GM12878 (cell line): Measurements from ENCODE around the gene CCDC187. TPM values are rescaled to one million over a fixed set of nuclear protein-coding genes. Genes with fewer than 3 reads are reported as not detected.

Experiments used
- ATAC-seq: fragments of 200-7000 bp; cut with Tn5 transposase; 3 replicates; pipeline ENCODE4 v1.9.1; 2020; ENCODE audit warnings: mild to moderate bottlenecking, moderate library complexity
- BruUV-seq: library from RNA; stranded (reverse); fragments of 400-500 nt; replicated peaks from 2 replicates; lab custom pipeline; 2021; lab: Mats Ljungman, UMichigan
- CTCF ChIA-PET: fragments of 300-600 bp; sonication (Branson Sonifier 250); formaldehyde crosslinking; extraction: SDS; loops from one replicate; lab custom pipeline; 2021; ENCODE audit warnings: inconsistent platforms; lab: Yijun Ruan, JAX
- POLR2A ChIA-PET: fragments of 350-600 bp; formaldehyde crosslinking; extraction: SDS; loops from one replicate; lab custom pipeline; 2021; ENCODE audit warnings: inconsistent platforms; lab: Charles Lee
- RAD21 ChIA-PET: fragments of 300-600 bp; sonication (Branson Sonifier 250); formaldehyde crosslinking; loops from one replicate; lab custom pipeline; 2023; ENCODE audit warnings: antibody characterized with exemption; ENCODE audit not compliant: unreplicated experiment; lab: Charles Lee
- SMC1A ChIA-PET: fragments of 300-600 bp; sonication (Branson Sonifier 250); formaldehyde crosslinking; loops from one replicate; lab custom pipeline; 2023; ENCODE audit not compliant: unreplicated experiment, uncharacterized antibody; lab: Charles Lee
- DNase-seq: peaks from one replicate; pipeline ENCODE4 v3.0.0-alpha.2; 2011; ENCODE audit warnings: low read depth, low spot score
- FAIRE-seq: peaks from 3 replicates; lab custom pipeline; 2011; peaks lifted over from hg19 to GRCh38; lab: Jason Lieb, UNC
- H2AFZ ChIP-seq: 2 replicates; pipeline ENCODE4 v1.6.0; 2011; ENCODE audit warnings: low read depth, low read length, control low read depth; ENCODE audit not compliant: control insufficient read depth
- H3K27ac ChIP-seq: 2 replicates; pipeline ENCODE4 v1.5.1; 2011; ENCODE audit warnings: control low read depth; ENCODE audit not compliant: control insufficient read depth, insufficient read depth
- H3K27me3 ChIP-seq, 2 experiments: replicated peaks in 1 of 2; 2 replicates each; pipeline versions ENCODE4 v1.6.0 to v1.6.1; 2011; ENCODE audit warnings: low read length in 1 of 2; ENCODE audit not compliant: control insufficient read depth in 2 of 2, insufficient read depth in 2 of 2
- H3K36me3 ChIP-seq, 2 experiments: 2 replicates each; pipeline ENCODE4 v1.5.1; 2011; ENCODE audit warnings: low read length in 1 of 2; ENCODE audit not compliant: control insufficient read depth in 2 of 2, insufficient read depth in 2 of 2
- H3K4me1 ChIP-seq: 2 replicates; pipeline ENCODE4 v1.6.1; 2011; ENCODE audit warnings: mild to moderate bottlenecking, low read length, moderate library complexity, mixed read lengths; ENCODE audit not compliant: control insufficient read depth, insufficient read depth
- H3K4me2 ChIP-seq: 2 replicates; pipeline ENCODE4 v1.6.0; 2011; ENCODE audit warnings: control low read depth; ENCODE audit not compliant: control insufficient read depth, insufficient read depth
- H3K4me3 ChIP-seq: fragments of 200-600 bp; sonication (generic); 2 replicates; pipeline ENCODE4 v1.5.1; 2016
- H3K79me2 ChIP-seq: 2 replicates; pipeline ENCODE4 v1.6.0; 2011; ENCODE audit warnings: low read length; ENCODE audit not compliant: control insufficient read depth, insufficient read depth
- H3K9ac ChIP-seq: 2 replicates; pipeline ENCODE4 v1.8.0; 2011; ENCODE audit warnings: low read length, control low read depth, mixed read lengths; ENCODE audit not compliant: control insufficient read depth, insufficient read depth
- H3K9me3 ChIP-seq: replicated peaks from 3 replicates; pipeline ENCODE4 v1.5.1; 2011; ENCODE audit warnings: mild to moderate bottlenecking, low read length; ENCODE audit not compliant: control insufficient read depth, insufficient read depth
- H4K20me1 ChIP-seq: 2 replicates; pipeline ENCODE4 v1.6.0; 2011; ENCODE audit not compliant: control insufficient read depth, insufficient read depth
- BCL3 ChIP-seq: IDR thresholded peaks from 2 replicates; pipeline ENCODE4 v1.6.1; 2011; ENCODE audit warnings: borderline replicate concordance, low read depth, mild to moderate bottlenecking, moderate library complexity, low read length; ENCODE audit not compliant: insufficient read depth, poor library complexity, severe bottlenecking
- HDAC6 ChIP-seq: fragments of 200-600 bp; sonication (generic); IDR thresholded peaks from one replicate; pipeline ENCODE4 v1.8.0; 2017; ENCODE audit warnings: antibody characterized with exemption; ENCODE audit not compliant: unreplicated experiment
- LARP7 ChIP-seq: fragments of 450-650 bp; IDR thresholded peaks from 2 replicates; pipeline ENCODE4 v1.6.1; 2017; ENCODE audit warnings: mild to moderate bottlenecking
- MEF2B ChIP-seq: fragments of 450-650 bp; IDR thresholded peaks from 2 replicates; pipeline ENCODE4 v1.6.1; 2018; ENCODE audit warnings: mild to moderate bottlenecking, moderate library complexity; ENCODE audit not compliant: partially characterized antibody, poor library complexity, severe bottlenecking
- MTA3 ChIP-seq: IDR thresholded peaks from 2 replicates; pipeline ENCODE4 v1.6.1; 2012; ENCODE audit warnings: low read length, inconsistent platforms, borderline replicate concordance
- MYC ChIP-seq: IDR thresholded peaks from 2 replicates; pipeline ENCODE4 v1.6.1; 2011; ENCODE audit warnings: mild to moderate bottlenecking, low read length, moderate library complexity, inconsistent platforms; ENCODE audit not compliant: insufficient read depth, insufficient replicate concordance, insufficient read length, severe bottlenecking
- RAD21 ChIP-seq: IDR thresholded peaks from 2 replicates; pipeline ENCODE4 v1.6.1; 2011; ENCODE audit warnings: mild to moderate bottlenecking, low read depth, low read length, moderate library complexity; ENCODE audit not compliant: insufficient read depth
- REST ChIP-seq: IDR thresholded peaks from 2 replicates; pipeline ENCODE4 v1.6.1; 2012; ENCODE audit warnings: mild to moderate bottlenecking, low read depth, low read length
- SMAD1 ChIP-seq: fragments of 450-650 bp; IDR thresholded peaks from 2 replicates; pipeline ENCODE4 v1.6.1; 2018; ENCODE audit warnings: mild to moderate bottlenecking, low read depth; ENCODE audit not compliant: partially characterized antibody
- SMAD5 ChIP-seq: IDR thresholded peaks from 2 replicates; pipeline ENCODE4 v1.6.1; 2016; ENCODE audit warnings: antibody characterized with exemption, low read depth
- YY1 ChIP-seq: IDR thresholded peaks from 2 replicates; pipeline ENCODE4 v1.6.1; 2011; ENCODE audit warnings: low read depth, mild to moderate bottlenecking, low read length
- WGBS: methylation state at CpG from one replicate; pipeline ENCODE4 v1.1.6; 2016; ENCODE audit warnings: low lambda C conversion rate; ENCODE audit not compliant: insufficient replicate concordance, insufficient coverage; ENCODE audit errors: missing lambda C conversion rate; 5-methylcytosine and 5-hydroxymethylcytosine counted together
- in situ Hi-C: fragments of 300-500 bp; cut with MboI; formaldehyde crosslinking; loops from 9 replicates; pipeline ENCODE4 v1.14.3; 2018; ENCODE audit warnings: mixed read lengths
- intact Hi-C: fragments of 100-400 bp; cut with micrococcal nuclease; formaldehyde crosslinking; loops from one replicate; pipeline ENCODE4 v1.14.2; 2022; ENCODE audit not compliant: unreplicated experiment
- polyA plus RNA-seq, 11 experiments: library from polyadenylated mRNA; depleted of rRNA in 4 of 11; unstranded in 6 of 11; stranded (reverse) in 5 of 11; fragments of >200 nt; fragmentation: Nextera tagmentation in 4 of 11; fragmentation: Illumina TruSeq in 1 of 11; extraction: Ambion mirVana in 4 of 11; extraction: Trizol in 1 of 11; gene quantifications; 1 replicate in 1 of 11; 2 replicates in 10 of 11; pipeline versions ENCODE4 v1.2.1 to v1.2.3, GENCODE V29; 2011 to 2016; ENCODE audit warnings: inconsistent platforms in 2 of 11, missing spikeins in 2 of 11, low read depth in 1 of 11
- total RNA-seq, 4 experiments: library from RNA; depleted of rRNA in 3 of 4; stranded (reverse); fragments of >200 nt in 3 of 4; fragmentation: Illumina TruSeq in 1 of 4; extraction: Trizol in 1 of 4; gene quantifications; 2 replicates each; pipeline versions ENCODE4 v1.2.1 to v1.2.3, GENCODE V29; 2013 to 2021
- TF ChIP-seq, protein P1 (sequence below): IDR thresholded peaks from 2 replicates; pipeline ENCODE4 v1.6.1; 2011; ENCODE audit warnings: borderline replicate concordance, low read depth, mild to moderate bottlenecking, moderate library complexity, mixed read lengths, low read length; ENCODE audit not compliant: insufficient read depth; ENCODE audit errors: extremely low read length
- TF ChIP-seq, protein P2 (sequence below): fragments of 450-650 bp; IDR thresholded peaks from 2 replicates; pipeline ENCODE4 v1.6.1; 2017; ENCODE audit warnings: mild to moderate bottlenecking, low read depth, inconsistent platforms; ENCODE audit not compliant: poor library complexity, severe bottlenecking

The CCDC187 gene
- total and polyA plus RNA-seq, 10 of the 15 experiments (the other 5 are each of a cell fraction or from before 2014, with no cell fraction given) = 0.04 to 0.23 (median 0.04) TPM; not detected in 7

- CTCF ChIA-PET = no interaction called here
- WGBS = 30% methylated on average over 27 of the region's 34 CpGs
- TF ChIP-seq REST (no peak), YY1 (no peak), MEF2B (no peak), MYC (no peak), RAD21 (no peak), SMAD5 (no peak), MTA3 (no peak), LARP7 (no peak), SMAD1 (no peak), HDAC6 (no peak), BCL3 (no peak)
- TF ChIP-seq, protein P1, sequence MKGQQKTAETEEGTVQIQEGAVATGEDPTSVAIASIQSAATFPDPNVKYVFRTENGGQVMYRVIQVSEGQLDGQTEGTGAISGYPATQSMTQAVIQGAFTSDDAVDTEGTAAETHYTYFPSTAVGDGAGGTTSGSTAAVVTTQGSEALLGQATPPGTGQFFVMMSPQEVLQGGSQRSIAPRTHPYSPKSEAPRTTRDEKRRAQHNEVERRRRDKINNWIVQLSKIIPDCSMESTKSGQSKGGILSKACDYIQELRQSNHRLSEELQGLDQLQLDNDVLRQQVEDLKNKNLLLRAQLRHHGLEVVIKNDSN = no peak
- TF ChIP-seq, protein P2, sequence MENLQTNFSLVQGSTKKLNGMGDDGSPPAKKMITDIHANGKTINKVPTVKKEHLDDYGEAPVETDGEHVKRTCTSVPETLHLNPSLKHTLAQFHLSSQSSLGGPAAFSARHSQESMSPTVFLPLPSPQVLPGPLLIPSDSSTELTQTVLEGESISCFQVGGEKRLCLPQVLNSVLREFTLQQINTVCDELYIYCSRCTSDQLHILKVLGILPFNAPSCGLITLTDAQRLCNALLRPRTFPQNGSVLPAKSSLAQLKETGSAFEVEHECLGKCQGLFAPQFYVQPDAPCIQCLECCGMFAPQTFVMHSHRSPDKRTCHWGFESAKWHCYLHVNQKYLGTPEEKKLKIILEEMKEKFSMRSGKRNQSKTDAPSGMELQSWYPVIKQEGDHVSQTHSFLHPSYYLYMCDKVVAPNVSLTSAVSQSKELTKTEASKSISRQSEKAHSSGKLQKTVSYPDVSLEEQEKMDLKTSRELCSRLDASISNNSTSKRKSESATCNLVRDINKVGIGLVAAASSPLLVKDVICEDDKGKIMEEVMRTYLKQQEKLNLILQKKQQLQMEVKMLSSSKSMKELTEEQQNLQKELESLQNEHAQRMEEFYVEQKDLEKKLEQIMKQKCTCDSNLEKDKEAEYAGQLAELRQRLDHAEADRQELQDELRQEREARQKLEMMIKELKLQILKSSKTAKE = no peak
These were observed 43.8 kb upstream of the CCDC187 start for GRCh38 chr9:136347472-136348256.

More at GRCh38 chr9:136347472-136348256, 43.8 kb upstream of the CCDC187 start:
- BruUV-seq = no TSS peak
- Histone ChIP-seq H3K4me2 (no peak overlapping the region), H4K20me1 (no peaks in the 10 kb centered on the region), H3K9ac (no peak overlapping the region), H3K4me1 (no peaks in the 10 kb centered on the region), H2AFZ (no peak overlapping the region), H3K27ac (no peak overlapping the region), H3K9me3 (no peaks in the 10 kb centered on the region), H3K79me2 (no peaks in the 10 kb centered on the region), H3K27me3 (no peaks in the 10 kb centered on the region; a peak in 1 of 4 replicates), H3K36me3 (no peaks in the 10 kb centered on the region), H3K4me3 (no peak overlapping the region)
- intact Hi-C loops = no loop called here
- in situ Hi-C loops = no loop called here
- DNase-seq (no peak), ATAC-seq (no peak), FAIRE-seq (no peak)
- SMC1A ChIA-PET = no interaction called here
- POLR2A ChIA-PET = no interaction called here
- RAD21 ChIA-PET = no interaction called here
